IPS DF 6.9 (cell line): ENCODE data around the gene CALU.

ENCODE experiments used
- DNase-seq: peaks from one replicate; pipeline ENCODE4 v3.0.0-alpha.2; 2013; ENCODE audit warnings: low read depth, low spot score
- H3K27ac ChIP-seq: one replicate; pipeline ENCODE4 v1.5.1; 2013; ENCODE audit warnings: low read length, control low read depth
- H3K27me3 ChIP-seq: 2 replicates; pipeline ENCODE4 v1.6.1; 2013; ENCODE audit warnings: mild to moderate bottlenecking, low read length; ENCODE audit not compliant: control insufficient read depth, insufficient read depth
- H3K36me3 ChIP-seq: 2 replicates; pipeline ENCODE4 v1.6.1; 2013; ENCODE audit warnings: low read length; ENCODE audit not compliant: control insufficient read depth, insufficient read depth
- H3K4me1 ChIP-seq: 2 replicates; pipeline ENCODE4 v1.6.1; 2013; ENCODE audit warnings: low read length; ENCODE audit not compliant: control insufficient read depth, insufficient read depth
- H3K4me3 ChIP-seq: 2 replicates; pipeline ENCODE4 v1.5.1; 2013; ENCODE audit warnings: mild to moderate bottlenecking, low read length
- H3K9me3 ChIP-seq: 2 replicates; pipeline ENCODE4 v1.6.1; 2013; ENCODE audit warnings: low read length, inconsistent platforms; ENCODE audit not compliant: control insufficient read depth, insufficient read depth
- WGBS: extraction: QIAGEN DNeasy Blood & Tissue Kit; methylation state at CpG from one replicate; pipeline ENCODE4 v1.1.7; 2013; ENCODE audit warnings: mixed read lengths, missing lambda C conversion rate; ENCODE audit not compliant: insufficient read length, insufficient coverage; 5-methylcytosine and 5-hydroxymethylcytosine counted together

The CALU gene

DNA sequence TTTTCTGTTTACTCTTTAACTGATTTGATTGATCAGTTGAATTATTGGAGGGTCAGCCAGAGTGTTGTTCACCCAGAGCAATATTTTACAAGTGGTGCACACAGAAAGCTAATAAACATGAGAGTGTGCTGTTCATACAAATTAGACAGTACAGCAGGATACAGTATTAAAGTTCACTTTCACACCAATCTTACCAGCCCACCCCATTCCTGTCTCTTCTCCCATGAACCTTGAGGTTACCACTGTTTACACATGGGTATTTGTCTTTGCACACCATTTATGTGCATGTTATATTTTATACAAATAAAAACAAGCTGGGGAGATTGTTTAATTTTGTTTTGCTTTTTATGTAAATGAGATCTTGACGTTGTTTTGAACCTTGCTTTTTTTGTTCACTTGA lies 6.5 kb downstream of the CALU start:
- DNase-seq = no peak
- Histone ChIP-seq H3K36me3 (peaks cover 3% of the 10 kb centered on the region; the same call in 1 of the 2 replicates), H3K27ac (no peak overlapping the region), H3K4me3 (no peak overlapping the region), H3K9me3 (no peaks in the 10 kb centered on the region), H3K27me3 (no peaks in the 10 kb centered on the region), H3K4me1 (no peaks in the 10 kb centered on the region)
- no CpG with 5 or more reads among the region's 1 CpG for WGBS

DNA sequence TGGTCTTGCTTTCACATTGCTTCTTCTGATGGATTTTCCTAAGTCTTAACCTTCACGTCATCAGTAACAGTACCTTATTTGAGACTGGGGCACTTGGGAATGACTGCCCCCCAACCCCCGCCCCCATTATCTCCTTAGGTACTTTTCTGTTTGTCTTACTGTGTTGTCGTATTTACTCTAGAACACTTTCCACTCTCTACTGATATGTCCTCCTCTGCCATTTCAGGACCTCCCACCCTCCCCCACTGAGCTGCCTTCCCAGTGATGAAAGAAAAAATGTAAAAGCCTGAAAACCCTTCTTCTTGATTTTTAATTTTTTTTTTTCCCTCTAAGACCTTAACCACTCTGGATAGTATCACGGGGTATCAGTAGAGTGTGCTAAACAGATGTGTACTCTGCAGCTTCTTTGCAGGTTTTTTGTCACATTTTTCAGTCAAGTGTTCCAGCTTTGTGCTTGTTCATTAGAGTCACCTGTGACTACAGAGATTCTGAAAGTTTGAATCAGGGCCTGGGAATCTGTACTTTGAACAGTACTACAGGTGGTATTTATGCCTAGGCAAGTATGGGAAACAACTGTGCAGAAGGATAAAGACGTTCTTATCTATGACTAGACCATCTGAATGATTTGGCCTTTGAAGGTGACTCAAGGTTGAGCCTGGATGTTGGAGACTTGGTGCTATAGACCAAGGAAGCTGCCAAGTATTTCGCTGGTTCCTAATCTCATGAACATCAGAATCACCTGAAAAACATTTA lies 8.3 kb downstream of the CALU start:
- no peaks in the 10 kb centered on the region for H3K4me1 ChIP-seq
- no peaks in the 10 kb centered on the region for H3K27me3 ChIP-seq
- no peaks in the 10 kb centered on the region for H3K9me3 ChIP-seq
- H3K36me3 ChIP-seq = peaks cover 3% of the 10 kb centered on the region; the same call in 1 of the 2 replicates
- no peak for DNase-seq
- no CpG with 5 or more reads among the region's 6 CpGs for WGBS
- H3K4me3 ChIP-seq = no peak overlapping the region
- H3K27ac ChIP-seq = no peak overlapping the region

DNA sequence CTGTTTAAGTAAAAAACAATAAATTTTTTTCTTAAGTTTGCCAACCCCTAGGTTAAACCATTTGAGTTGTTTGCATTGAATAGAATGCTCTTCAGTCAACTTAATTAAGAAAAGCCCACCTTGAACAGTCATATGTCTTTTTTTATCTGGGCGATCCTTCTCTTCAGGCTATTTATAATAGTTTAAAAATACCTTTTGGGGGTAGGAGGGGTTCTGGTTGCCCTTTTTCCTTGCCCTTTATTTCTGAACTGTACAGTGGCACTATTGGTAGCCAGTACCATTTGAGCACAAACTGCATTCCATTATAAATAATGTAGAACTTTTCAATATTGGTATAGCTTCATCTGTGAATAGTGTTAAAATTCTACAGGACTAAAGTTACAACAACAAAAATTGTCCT lies 13.1 kb downstream of the CALU start:
- no peak overlapping the region for H3K27ac ChIP-seq
- H3K4me3 ChIP-seq = no peak overlapping the region
- no peaks in the 10 kb centered on the region for H3K9me3 ChIP-seq
- peaks cover 15% of the 10 kb centered on the region; the same call in 1 of the 2 replicates for H3K36me3 ChIP-seq
- no peaks in the 10 kb centered on the region for H3K4me1 ChIP-seq
- no peak for DNase-seq
- H3K27me3 ChIP-seq = no peaks in the 10 kb centered on the region
- WGBS = no CpG with 5 or more reads among the region's 1 CpG

DNA sequence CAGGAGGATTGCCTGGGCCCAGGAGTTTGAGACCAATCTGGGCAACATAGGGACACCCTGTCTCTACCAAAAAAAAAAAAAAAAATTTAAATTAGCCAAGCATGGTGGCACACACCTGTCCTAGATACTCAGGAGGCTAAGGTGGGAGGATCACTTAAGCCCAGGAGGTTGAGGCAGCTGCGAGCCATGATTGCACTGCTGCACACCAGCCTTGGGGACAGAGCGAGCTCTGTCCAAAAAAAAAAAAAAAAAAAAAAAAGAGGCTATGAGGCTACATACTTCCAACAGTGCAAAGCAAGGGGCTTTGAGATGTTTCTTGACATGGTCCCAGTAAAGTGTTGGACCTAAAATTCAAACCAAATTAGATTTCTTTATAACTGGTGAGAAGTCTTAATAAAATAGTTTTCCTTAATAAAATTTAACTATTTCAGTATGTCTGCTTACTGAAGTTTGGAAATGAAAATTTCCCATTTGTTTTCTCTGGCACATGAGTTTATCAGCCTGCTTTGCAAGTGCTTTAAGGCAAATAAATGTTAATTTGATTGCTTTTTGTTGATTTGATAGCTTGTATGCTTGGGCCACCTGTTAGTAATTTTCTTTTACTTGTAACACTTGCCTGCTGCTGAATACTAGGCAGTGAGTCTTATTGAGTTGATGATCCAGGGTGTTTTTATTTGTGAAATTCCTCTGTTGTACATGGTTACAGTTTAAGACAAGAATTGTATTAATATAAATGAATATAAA lies 16.1 kb downstream of the CALU start:
- no peaks in the 10 kb centered on the region for H3K27me3 ChIP-seq
- H3K27ac ChIP-seq = no peak overlapping the region
- DNase-seq = no peak
- peaks cover 19% of the 10 kb centered on the region; the same call in 1 of the 2 replicates for H3K36me3 ChIP-seq
- no CpG with 5 or more reads among the region's 2 CpGs for WGBS
- no peaks in the 10 kb centered on the region for H3K9me3 ChIP-seq
- H3K4me3 ChIP-seq = no peak overlapping the region
- no peaks in the 10 kb centered on the region for H3K4me1 ChIP-seq

DNA sequence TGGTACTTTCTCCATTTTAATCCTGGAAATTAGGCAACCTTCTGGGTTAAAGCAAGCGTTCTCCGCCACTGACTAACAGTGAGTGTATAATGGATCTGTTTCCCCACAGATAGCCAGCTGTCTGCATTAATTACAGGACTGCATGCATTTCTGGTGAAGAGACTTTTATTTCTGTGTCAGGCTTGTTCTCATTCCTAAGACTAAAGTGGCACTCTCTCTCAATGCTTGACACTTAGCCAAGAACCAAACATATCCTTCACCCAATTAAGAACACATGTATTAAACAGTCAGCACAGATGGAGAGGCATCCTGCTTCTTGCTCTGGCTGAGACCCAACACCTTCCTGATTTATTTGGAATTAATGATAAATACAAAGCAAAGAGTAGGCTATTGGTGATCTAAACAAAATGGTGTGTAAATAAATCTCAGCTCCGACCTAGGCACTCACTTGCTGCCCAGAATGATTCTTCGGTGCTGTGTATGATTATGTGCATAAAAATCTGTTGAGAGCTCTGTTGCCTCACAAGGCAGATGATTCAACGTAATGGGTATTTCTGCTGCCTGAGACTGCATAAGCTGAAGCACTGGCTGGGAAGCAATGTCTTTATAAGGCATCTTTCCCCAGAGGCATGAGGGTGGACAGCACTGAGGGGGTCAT lies 16.8 kb downstream of the CALU start:
- Histone ChIP-seq H3K36me3 (peaks cover 19% of the 10 kb centered on the region; the same call in 1 of the 2 replicates), H3K4me1 (no peaks in the 10 kb centered on the region), H3K27me3 (no peaks in the 10 kb centered on the region), H3K9me3 (no peaks in the 10 kb centered on the region), H3K27ac (no peak overlapping the region), H3K4me3 (no peak overlapping the region)
- DNase-seq = no peak
- WGBS = no CpG with 5 or more reads among the region's 5 CpGs

DNA sequence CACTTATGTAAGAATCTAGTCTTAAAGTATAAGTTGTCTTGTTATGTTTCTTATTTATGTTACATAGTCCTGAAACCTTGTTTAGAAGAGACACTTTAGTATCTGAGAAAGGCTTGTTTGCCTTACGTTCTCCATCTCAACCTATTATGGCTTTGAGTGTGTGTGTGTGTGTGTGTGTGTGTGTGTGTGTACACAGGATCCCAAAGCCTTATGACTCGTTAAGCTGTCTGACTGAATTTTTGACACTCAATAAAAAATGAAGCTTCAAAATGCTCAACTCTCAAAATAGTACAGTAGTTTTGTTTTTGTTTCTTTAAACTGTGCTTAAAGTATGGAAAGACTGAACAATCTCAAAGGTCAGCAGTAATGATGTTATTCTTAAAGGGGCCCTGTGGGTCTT lies 18.0 kb downstream of the CALU start:
- no peaks in the 10 kb centered on the region for H3K9me3 ChIP-seq
- WGBS = no CpG with 5 or more reads among the region's 2 CpGs
- no peak for DNase-seq
- no peaks in the 10 kb centered on the region for H3K27me3 ChIP-seq
- no peak overlapping the region for H3K4me3 ChIP-seq
- peaks cover 22% of the 10 kb centered on the region; the same call in 1 of the 2 replicates for H3K36me3 ChIP-seq
- no peak overlapping the region for H3K27ac ChIP-seq
- H3K4me1 ChIP-seq = no peaks in the 10 kb centered on the region

DNA sequence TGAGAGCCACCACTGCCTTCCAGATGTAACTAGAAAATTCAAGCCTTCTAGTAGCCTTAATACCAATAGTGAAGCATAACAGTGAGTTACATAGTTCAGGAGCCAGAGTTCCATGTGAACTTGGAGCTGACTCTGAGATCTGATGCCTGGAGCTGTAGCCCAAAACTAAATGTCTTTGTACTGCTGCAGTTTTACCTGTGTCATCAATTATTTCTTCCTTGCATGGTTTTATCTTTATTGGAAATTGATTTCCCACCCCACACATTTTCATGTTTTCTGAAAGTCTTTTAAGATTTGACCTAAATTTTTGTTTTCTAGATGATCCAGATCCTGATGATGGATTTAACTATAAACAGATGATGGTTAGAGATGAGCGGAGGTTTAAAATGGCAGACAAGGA lies 19.4 kb downstream of the CALU start:
- H3K27ac ChIP-seq = no peak overlapping the region
- H3K9me3 ChIP-seq = no peaks in the 10 kb centered on the region
- WGBS = no CpG with 5 or more reads among the region's 1 CpG
- no peaks in the 10 kb centered on the region for H3K4me1 ChIP-seq
- no peaks in the 10 kb centered on the region for H3K27me3 ChIP-seq
- no peak for DNase-seq
- H3K36me3 ChIP-seq = peaks cover 23% of the 10 kb centered on the region; the same call in 1 of the 2 replicates
- H3K4me3 ChIP-seq = no peak overlapping the region

DNA sequence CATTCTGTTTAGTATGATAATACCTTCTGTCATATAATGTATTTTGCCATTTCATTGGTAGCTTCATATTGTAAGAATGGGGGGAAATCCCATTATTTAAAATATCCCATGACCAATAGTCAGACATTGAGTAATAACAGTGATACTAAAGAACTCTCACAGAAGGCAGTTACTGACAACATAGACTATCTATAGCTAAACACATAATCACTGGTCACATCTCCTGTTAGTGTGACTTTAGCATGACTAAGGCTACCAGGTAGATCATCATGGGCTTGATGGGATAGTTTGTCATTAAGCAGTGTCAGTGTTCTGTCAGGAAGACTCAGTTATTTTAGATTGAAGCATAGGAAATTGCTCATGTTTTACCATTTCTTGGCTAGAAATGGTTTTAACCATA lies 20.1 kb downstream of the CALU start:
- no peak overlapping the region for H3K4me3 ChIP-seq
- peaks cover 19% of the 10 kb centered on the region; the same call in 1 of the 2 replicates for H3K36me3 ChIP-seq
- no peaks in the 10 kb centered on the region for H3K4me1 ChIP-seq
- no peaks in the 10 kb centered on the region for H3K27me3 ChIP-seq
- DNase-seq = no peak
- no peaks in the 10 kb centered on the region for H3K9me3 ChIP-seq
- H3K27ac ChIP-seq = no peak overlapping the region

DNA sequence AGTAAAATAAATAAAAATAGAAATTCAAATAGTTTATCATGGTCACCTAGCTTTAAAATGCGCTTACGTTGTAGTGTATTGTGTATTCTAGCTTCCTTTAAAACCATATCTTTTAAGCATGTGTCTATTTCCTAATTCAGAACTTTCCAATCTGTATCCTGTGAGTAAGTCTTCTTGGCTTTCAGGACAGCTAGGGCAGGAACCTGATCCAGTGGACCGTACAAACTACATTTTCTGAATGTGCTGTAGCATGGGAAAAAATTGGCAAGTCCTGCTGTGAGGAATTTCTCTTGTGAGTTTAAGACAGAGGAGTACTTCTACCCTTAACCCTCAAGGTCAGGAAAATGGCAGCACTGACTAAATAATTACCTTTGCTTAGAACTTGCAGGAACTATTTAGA lies 24.4 kb downstream of the CALU start:
- DNase-seq = no peak
- H3K36me3 ChIP-seq = peaks cover 12% of the 10 kb centered on the region; the same call in 1 of the 2 replicates
- H3K27me3 ChIP-seq = no peaks in the 10 kb centered on the region
- no peaks in the 10 kb centered on the region for H3K4me1 ChIP-seq
- no peak overlapping the region for H3K4me3 ChIP-seq
- H3K27ac ChIP-seq = no peak overlapping the region
- WGBS = no CpG with 5 or more reads among the region's 3 CpGs
- no peaks in the 10 kb centered on the region for H3K9me3 ChIP-seq

DNA sequence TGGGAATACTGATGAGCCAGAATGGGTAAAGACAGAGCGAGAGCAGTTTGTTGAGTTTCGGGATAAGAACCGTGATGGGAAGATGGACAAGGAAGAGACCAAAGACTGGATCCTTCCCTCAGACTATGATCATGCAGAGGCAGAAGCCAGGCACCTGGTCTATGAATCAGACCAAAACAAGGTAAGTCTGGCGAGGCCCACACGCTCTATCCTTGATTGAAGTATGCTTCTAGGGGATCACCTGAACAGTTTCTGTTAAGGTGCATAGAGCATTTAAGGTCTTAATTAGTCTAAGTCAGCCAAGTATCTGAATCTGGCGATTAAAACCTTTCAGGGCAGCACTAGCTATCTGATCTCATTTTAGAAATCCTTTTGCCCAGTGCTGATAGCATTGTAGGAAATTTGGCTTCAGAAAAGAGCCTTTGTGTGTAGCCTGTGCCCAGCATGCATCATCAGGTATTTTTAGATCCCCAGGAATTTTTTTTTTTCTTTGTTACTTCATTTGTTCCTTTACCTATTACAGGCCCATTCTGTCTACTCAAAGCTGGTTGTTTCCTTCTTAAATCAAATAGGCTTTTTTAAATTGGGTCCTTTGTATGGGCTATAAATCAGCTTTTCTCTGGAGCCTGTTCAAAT lies 28.4 kb downstream of the CALU start:
- no peaks in the 10 kb centered on the region for H3K27me3 ChIP-seq
- no peaks in the 10 kb centered on the region for H3K9me3 ChIP-seq
- no peak for DNase-seq
- H3K27ac ChIP-seq = no peak overlapping the region
- H3K4me3 ChIP-seq = no peak overlapping the region
- H3K36me3 ChIP-seq = peaks cover 2% of the 10 kb centered on the region; the same call in 1 of the 2 replicates
- WGBS = no CpG with 5 or more reads among the region's 6 CpGs
- H3K4me1 ChIP-seq = no peaks in the 10 kb centered on the region
